HUDEP-2 (cell line): ENCODE results near the gene VCP.

ENCODE experiments used
- DNase-seq, 76 experiments: peaks; one replicate each; lab custom pipeline; 2025; ENCODE audit not compliant: unreplicated experiment in 76 of 76; lab: John Stamatoyannopoulos, UW

The VCP gene

GRCh38 chr9:35072461-35073278 lies at the start of gene VCP:
TSS of gene VCP (minus strand) at chr9:35072625. CDS start at chr9:35072353, 272 bp downstream.
- DNase-seq = peak in 75 of 76 experiments; percentile 60 to 98 (median 95)

DNA sequence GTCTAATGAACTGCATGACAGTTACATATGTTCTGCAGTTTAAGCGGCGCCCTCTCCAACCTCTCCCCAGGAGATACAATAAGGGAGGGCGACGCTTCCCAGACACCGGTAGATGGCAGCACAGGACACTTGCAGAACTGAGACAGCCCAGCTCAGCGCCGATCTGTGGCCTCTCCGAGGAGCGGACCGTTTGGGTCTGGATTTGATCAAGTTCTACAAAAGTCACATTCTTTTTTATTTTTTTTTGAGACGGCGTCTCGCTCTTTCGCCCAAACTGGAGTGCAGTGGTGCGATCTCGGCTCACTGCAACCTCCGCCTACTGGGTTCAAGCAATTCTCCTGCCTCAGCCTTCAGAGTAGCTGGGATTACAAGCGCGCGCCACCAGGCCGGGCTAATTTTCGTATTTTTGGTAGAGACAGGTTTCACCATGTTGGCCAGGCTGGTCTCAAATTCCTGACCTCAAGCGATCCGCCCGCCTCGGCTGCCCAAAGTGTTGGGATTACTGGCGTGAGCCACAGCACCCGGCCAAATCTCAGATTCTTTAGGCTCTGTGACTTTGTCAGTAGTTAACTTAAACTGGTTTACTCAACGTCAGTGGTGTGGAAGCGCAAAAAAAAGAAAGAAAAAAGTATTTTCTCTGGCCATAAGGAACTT lies 44.6 kb upstream of the VCP start:
- peak in 71 of 76 experiments; percentile 33 to 90 (median 74) for DNase-seq

DNA sequence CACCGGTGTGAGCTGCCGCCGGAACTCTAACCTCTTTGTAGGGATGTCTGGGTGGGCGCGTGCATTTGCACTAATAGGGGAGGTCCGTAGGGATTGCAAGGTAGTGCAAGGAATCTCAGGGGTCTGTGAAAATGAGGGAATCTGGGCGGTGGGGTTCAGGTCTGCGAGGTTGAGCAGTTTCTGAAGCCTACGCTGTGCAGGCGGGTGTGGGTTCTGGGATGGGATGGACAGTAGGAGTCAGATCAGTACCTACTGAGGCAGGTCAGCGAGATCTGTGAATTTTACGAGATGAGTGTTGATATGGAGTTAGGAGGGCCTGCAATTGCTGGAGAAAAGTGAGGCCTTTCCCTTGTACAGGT lies 44.1 kb upstream of the VCP start:
- peak in 1 of 76 experiments; percentile 56 for DNase-seq

- DNase-seq = peak in 75 of 76 experiments; percentile 61 to 98 (median 95)
Measured at GRCh38 chr9:35115680-35116538, 43.5 kb upstream of the VCP start, which contains the start of gene ATOSB. TSS of gene ATOSB (minus strand) at chr9:35115862. CDS start at chr9:35108274, 7,588 bp downstream.

- peak in 49 of 76 experiments; percentile 1 to 62 (median 23) for DNase-seq
Measured at GRCh38 chr9:35114840-35115628, 42.6 kb upstream of the VCP start.

DNA sequence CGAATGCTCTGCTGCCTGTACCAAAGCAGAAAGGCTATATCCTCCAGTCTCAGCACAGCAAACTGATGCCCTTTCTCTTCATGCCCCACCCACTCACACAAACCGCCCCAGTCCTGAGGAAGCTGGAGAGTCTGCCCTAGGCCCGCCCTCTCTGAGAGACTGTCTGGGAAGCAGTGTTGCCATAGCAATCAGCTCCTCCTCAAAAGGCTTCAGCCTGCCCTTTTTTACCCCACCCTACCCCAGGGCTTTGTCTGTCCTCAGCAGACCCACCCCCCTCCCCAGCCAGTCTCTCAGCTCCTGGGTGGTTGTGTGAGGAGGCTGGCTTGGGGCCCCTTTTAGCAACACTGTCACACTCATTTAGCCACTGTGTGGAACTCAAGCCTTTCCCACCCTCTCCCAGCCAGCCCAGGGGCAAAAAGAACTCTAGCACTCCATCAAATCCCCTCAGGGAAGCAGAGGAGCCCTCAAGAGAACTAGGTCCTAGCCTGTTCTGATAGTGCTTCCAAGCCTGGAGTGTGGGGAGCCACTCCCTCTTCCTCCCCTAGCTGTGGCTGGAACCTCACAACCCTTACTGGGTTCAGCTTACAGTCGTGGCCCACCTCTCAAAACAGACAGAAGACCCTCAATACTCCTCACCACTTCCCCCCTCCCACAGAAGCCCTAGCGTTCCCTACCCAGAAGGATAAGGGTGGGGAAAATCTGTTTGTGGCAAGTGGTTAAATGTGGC lies 41.9 kb upstream of the VCP start:
- DNase-seq = peak in 74 of 76 experiments; percentile 35 to 92 (median 82)

DNA sequence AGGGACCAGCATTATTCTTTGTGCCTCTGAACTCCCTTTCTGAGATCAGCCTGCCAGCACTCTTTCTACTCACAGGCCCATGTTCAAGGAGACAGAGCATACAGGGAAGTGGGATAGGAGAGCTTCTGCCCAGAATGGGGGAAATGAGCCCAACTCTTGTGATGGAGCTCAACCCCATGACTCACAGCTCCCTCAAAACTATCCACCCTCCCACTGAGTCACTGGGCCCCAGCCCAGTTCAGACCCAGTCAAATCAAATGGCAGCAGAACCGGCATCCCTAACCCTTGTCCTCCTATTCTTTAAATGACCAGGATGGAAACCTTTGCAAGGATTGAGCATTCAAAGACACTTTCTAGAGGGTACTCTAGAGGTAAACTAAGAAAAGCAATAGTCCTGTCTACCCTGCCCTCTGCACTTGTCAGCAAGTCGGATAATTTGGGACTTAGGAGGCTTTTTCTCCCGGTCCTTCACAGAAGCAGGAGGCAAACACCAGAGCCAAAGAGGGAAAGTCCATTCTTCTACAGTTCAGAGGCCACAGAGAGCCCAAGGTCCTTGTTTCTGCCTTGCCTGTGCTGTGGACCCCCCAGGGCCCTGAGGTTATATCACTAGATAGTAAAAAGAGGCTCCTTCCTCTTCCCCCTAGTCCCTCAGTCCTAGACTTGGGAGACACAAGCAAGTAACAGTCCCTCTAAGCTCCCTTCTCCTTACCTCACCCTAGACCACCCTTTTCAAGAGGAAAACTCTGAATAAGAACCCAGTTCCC lies 40.0 kb upstream of the VCP start:
- DNase-seq = peak in 14 of 76 experiments; percentile 1 to 39 (median 11)

GRCh38 chr9:35111001-35111933 lies 38.8 kb upstream of the VCP start:
- peak in 75 of 76 experiments; percentile 36 to 99 (median 96) for DNase-seq

- DNase-seq = peak in 64 of 76 experiments; percentile 2 to 75 (median 45)
Measured at GRCh38 chr9:35110327-35110761, 37.9 kb upstream of the VCP start.

GRCh38 chr9:35108946-35109575 lies 36.6 kb upstream of the VCP start:
- peak in 75 of 76 experiments; percentile 61 to 92 (median 84) for DNase-seq

- no peak for DNase-seq
Measured at GRCh38 chr9:35108461-35108860, 36.0 kb upstream of the VCP start.

DNA sequence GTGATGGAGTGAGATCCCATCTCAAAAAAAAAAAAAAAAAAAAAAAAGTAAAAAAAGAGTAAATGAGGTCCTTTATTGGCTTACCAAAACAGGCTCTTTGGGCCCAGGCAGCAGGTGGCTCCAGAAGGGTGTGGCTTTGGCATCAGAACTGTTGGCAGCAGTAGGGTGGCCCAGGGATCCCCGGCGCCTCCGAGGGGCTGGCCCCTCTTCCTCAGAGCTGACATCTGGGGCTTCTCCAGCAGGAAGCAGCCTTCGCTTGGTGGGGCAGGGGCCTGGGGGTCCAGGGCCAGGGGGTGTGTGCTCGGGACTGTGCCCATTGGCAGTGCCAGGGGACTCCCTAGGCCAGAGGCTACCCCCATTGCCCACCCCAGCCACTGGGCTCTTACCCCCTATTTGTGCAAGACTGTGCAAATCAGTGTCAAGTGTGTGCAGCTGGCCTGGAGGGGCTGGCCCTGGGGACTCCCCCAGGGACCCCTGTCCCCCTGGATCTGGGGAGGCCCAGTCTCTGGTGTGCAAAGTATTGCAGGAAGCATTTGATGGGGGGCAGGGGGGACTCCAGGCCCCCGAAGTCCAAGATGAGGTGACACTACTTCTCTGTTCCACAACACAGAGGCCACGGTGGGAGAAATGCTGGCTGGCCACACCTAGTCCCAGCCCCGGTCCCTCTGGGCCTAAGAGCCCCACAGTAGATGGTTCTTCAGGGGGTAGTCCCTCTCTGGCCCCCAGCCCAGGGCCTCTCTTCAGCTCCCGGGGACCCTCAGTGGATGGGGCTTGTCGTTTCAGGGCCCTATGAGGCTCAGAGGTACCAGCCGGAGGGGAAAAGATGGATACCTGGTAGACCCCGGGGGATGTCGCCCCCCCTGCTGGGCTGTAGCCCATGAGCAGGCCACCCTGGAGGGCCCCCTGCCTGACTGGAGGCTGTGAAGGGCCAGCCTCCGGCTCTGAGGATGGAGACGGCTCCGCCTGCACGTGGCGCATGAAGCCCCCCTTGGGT lies 35.2 kb upstream of the VCP start:
- DNase-seq = peak in 3 of 76 experiments; percentile 3 to 15 (median 13)

DNA sequence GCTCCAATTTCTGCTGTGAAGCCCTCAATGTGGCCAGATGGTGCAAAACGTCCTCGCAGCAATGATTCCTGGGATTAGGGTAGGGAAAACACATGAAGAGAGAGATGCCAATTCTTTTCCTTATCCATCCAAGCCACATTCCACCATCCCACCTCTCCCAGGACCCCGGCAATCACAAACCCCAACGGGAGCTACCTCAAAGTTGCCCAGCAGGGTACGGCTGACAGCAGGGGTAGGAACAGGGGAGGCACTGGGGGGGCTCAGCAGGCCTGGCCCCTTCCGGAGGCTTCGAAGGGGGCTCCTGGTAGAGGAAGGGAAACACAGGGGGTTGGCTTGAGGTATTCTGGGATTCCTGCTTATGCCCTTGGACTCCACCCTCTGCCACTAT lies 33.9 kb upstream of the VCP start:
- no peak for DNase-seq

GRCh38 chr9:35105571-35106342 lies 33.3 kb upstream of the VCP start:
- DNase-seq = no peak

DNA sequence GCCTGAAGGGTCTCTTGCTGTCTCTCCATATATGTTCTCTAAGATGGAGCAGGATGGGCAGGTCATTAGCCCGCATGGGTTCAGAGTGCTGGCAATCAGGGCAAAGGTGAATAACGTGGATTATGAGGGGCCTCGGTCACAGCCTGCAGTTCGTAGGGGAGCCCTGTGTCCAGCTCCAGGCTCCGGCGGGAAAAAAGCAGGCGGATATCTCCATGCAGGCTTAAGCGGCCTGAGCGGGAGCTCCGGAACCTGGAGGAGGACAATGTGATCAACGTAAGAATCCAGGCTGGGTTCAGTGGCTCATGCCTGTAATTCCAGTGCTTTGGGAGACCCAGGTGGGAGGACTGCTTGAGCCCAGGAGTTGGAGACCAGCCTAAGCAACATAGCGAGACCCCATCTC lies 32.7 kb upstream of the VCP start:
- no peak for DNase-seq
